D721Med (cell line): ENCODE results near the gene P3H2.

ENCODE experiments used
- DNase-seq: peaks from one replicate; pipeline ENCODE4 v3.0.0; 2011; ENCODE audit warnings: low spot score; ENCODE audit not compliant: insufficient read length
- FAIRE-seq: peaks from 2 replicates; lab custom pipeline; 2011; peaks lifted over from hg19 to GRCh38; lab: Jason Lieb, UNC
- CTCF ChIP-seq: IDR thresholded peaks from 2 replicates; pipeline ENCODE4 v1.5.1; 2012; ENCODE audit warnings: mild to moderate bottlenecking, control low read depth; ENCODE audit not compliant: insufficient read depth; ENCODE audit errors: missing control alignments

P3H2 gene

GRCh38 chr3:190032923-190033322, 87.8 kb downstream of the P3H2 start:
- DNase-seq = no peak
- peak; percentile 1 for TF ChIP-seq CTCF
- FAIRE-seq = no peak

DNA sequence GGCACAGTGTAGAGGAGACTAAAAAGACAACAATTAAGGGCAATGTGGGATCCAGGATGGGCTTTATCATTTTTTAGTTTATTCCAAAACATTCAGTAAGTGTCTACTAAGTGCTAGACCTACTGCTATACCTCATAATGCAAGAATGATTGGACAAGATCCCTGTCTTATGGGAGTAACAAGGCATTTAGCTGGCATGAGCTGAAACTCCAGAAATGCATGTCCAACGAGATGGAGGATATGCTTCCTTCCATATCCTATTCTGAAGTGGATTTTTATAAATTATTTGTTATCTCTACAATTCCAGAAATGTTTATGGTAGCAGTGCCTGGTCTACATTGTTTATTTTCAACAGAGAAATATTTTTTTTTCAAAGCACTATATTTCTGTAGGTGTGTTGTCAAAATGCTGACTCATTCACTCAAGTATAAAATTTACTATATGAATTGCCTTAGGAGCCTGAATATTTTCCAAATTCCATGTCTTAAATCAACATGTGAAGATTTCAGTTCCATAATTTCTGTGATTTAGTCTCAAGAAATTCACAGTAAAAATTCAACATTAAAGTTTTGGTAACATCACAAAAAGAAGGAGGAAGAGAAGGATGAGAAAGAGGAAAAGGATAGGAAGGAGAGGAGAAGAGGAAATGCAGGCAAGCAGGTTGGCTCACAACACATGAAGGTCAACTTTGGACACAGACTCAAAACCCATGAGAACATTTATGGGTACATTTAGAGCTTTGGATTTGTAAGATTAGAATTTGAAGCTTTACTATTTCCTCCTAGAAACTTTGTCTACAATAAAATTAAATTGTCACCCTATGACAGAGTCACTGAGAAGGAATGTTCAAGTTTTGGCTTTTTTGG, 88.6 kb downstream of the P3H2 start:
- DNase-seq (no peak), FAIRE-seq (no peak)
- no peak for TF ChIP-seq CTCF

DNA sequence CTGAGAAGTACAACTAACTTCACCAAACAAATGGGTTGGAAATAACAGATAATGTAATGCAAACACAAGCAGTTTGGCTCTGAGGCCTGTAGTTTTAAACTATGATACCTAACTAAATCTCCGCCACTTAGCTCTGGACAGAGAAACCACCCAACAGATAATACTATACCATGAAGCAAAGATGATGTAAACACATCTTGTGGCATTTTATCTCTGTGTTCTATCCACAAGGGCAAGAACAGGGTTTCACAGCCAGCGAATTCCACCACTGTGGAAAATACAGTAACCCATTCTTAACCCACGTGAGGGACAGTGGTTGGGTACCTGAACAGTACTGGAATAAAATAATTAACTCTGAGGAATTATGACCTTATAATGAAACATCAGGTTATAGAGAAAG, 93.6 kb downstream of the P3H2 start:
- FAIRE-seq (no peak), DNase-seq (no peak)
- no peak for TF ChIP-seq CTCF

DNA sequence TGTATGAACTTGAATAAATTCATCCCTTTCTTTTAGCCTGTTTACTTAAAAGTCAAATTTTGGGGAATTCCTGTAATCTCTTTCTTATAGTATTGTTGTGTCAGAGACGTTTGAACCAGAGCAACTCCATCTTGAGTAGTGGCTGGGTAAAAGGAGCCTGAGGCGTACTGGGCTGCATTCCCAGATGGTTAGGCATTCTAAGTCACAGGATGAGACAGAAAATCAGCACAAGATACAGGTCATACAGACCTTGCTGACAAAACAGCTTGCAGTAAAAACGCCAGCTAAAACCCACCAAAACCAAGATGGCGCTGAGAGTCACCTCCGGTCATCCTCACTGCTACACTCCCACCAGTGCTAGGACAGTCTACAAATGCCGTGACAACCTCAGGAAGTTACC, 94.5 kb downstream of the P3H2 start:
- FAIRE-seq = no peak
- no peak for TF ChIP-seq CTCF

GRCh38 chr3:190024912-190025311, 95.8 kb downstream of the P3H2 start:
- TF ChIP-seq CTCF = no peak
- no peak for DNase-seq
- FAIRE-seq = no peak

More for the DNA sequence above, 94.5 kb downstream of the P3H2 start:
- no peak for DNase-seq

GRCh38 chr3:190019844-190020243, 100.9 kb downstream of the P3H2 start:
- DNase-seq = no peak
- FAIRE-seq = no peak
- no peak for TF ChIP-seq CTCF

DNA sequence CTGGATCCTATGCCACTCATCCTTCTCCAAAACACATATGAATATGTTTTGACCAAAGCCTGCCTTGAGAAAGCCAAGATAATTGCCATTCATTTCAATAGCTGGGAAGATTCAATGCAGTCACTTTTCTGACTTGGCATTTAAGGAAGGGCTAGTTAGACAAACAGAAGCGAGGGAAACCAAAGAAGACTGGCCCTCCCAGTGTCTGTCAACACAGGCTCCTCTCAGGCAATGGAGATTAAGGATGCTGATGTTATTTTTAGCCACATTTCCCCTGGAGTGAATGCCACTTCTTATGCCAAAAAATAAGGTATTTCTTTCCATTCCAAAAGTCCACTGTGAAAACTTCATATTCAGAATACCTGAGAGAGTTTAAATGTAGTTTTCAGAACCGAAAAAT, 101.7 kb downstream of the P3H2 start:
- FAIRE-seq (no peak), DNase-seq (no peak)
- TF ChIP-seq CTCF = no peak
